Sigmoid colon (tissue), 4 donors: ENCODE data around the gene OGFOD1.

ENCODE experiments used
- CTCF ChIP-seq, 4 experiments: fragments of 450-650 bp in 3 of 4; fragments of 200-600 bp in 1 of 4; IDR thresholded peaks; one replicate each; pipeline ENCODE4 v1.5.1; 2016 to 2019; ENCODE audit warnings: antibody characterized with exemption in 4 of 4, mild to moderate bottlenecking in 3 of 4, moderate library complexity in 2 of 4
- EP300 ChIP-seq, 4 donors: sonication (generic); formaldehyde crosslinking; IDR thresholded peaks; one replicate each; pipeline ENCODE4 v1.6.1; 2017; ENCODE audit warnings: antibody characterized with exemption in 4 of 4
- POLR2A ChIP-seq, 2 donors: fragments of 450-650 bp; IDR thresholded peaks; one replicate each; pipeline ENCODE4 v1.6.1; 2016; ENCODE audit warnings: antibody characterized with exemption in 2 of 2, mild to moderate bottlenecking in 2 of 2, moderate library complexity in 2 of 2
- POLR2AphosphoS5 ChIP-seq, 4 donors: sonication (generic); formaldehyde crosslinking; IDR thresholded peaks; one replicate each; pipeline ENCODE4 v1.6.1; 2017; ENCODE audit warnings: antibody characterized with exemption in 4 of 4

DNA sequence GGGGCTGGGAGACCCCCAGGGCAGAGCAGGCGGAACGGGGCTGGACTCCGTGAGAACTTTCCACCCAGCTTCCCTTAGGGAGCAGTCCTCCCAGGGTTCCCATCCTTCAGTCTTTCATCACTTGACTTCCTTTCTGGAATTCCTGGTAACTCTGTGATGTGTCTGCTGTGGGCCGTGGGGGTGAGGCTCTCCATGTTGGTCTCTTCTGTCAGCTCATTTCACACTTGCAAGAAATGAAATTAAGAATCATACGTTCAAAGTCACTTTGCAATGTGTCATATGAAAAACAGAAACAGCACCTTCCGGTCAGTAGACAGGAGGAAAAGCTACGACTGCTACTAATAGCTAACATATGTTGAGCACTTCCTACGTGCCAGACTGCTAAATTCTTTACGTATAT is 73.9 kb downstream of the OGFOD1 start:
- no peak for TF ChIP-seq CTCF (IDR thresholded peaks at IDR 0.05)
- TF ChIP-seq POLR2A (IDR thresholded peaks at IDR 0.05), result no peak
- no peak for TF ChIP-seq EP300 (IDR thresholded peaks at IDR 0.05)
- TF ChIP-seq POLR2AphosphoS5 (IDR thresholded peaks at IDR 0.05), result no peak
